Measurements from ENCODE around the gene KLRG1. TPM values are rescaled to one million over a fixed set of nuclear protein-coding genes. Genes with fewer than 3 reads are reported as not detected.

Gene KLRG1
- total RNA-seq (10 to 100 TPM in 3 of 5 experiments, 1 to 10 TPM in 2; 2.8 to 43.8 (median 26.9) TPM), polyA plus RNA-seq (10 to 100 TPM; 11.7 to 18.0 TPM), total RNA-seq (30.7 reads per million, percentile 60 among the genes with 10 or more reads in this experiment)

DNA sequence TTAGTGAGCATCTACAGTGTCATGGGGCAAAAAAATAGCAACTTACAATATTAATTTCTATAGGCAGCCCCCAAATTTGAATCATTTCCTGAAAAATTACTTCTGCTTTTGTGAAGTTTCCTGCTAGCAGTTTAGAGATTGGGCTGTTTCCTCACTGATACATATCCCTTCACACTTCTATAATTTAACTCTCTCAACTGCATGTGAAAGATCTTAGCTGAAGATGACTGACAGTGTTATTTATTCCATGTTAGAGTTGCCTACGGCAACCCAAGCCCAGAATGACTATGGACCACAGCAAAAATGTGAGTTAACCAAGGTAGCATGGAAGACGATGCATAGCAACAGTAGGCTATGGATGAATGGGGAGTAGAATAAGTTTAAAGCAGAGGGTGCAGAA lies at the start of gene KLRG1:
KLRG1 (plus strand) TSS at position 134 of the 400 bp plus-strand sequence; CDS start at position 224, 90 bp downstream.
- Histone ChIP-seq H3K4me1 (ENCODE audit: control insufficient read depth in 2 of 2, insufficient read depth in 2 of 2, low read length in 2 of 2) (peaks cover 40 to 58% of the 10 kb centered on the region in 2 donors), H3K27me3 (ENCODE audit: control insufficient read depth in 2 of 2, insufficient read depth in 2 of 2, low read length in 2 of 2) (no peaks in the 10 kb centered on the region), H3K27ac (ENCODE audit: low read depth, low read length) (peak within 1 kb of the TSS; percentile 27), H3K36me3 (ENCODE audit: control insufficient read depth in 2 of 3, insufficient read depth in 3 of 3, low read length in 3 of 3) (no peaks in the 10 kb centered on the region), H3K9me3 (ENCODE audit: control insufficient read depth in 2 of 3, low read length in 3 of 3) (no peaks in the 10 kb centered on the region), H3K4me3 (ENCODE audit: low read length) (peak within 1 kb of the TSS; percentile 37)
- intact Hi-C loops (cut with micrococcal nuclease) = loop anchor here in 1 of 2 donors (2.0 to 5.0 kb wide), 2 partner anchors 35 to 37 kb away; no protein-coding TSS in a partner anchor
- Mint-ChIP-seq H3K27me3 (no peaks in the 10 kb centered on the region), H3K9me3 (peaks cover 0 to 6% (median 2%) of the 10 kb centered on the region in 11 donors), H3K4me3 (peak within 1 kb of the TSS; percentile 12 to 90 (median 77)), H3K36me3 (peaks cover 0 to 11% (median 6%) of the 10 kb centered on the region in 5 donors), H3K27ac (peak within 1 kb of the TSS in 8 of 9 donors; percentile 53 to 95 (median 84)), H3K4me1 (peaks cover 34 to 78% (median 66%) of the 10 kb centered on the region in 7 donors)
- ChIA-PET POLR2A (interaction anchor here (0.7 to 0.9 kb wide), 2 partner anchors 17 to 36 kb away, joined by 3 to 9 read pairs; no protein-coding TSS in a partner anchor), CTCF (interaction anchor here (0.6 to 1.6 kb wide), 4 partner anchors 14 to 50 kb away, joined by 3 to 5 read pairs (median 3); partner anchors contain the start of gene M6PR)
- DNase-seq (peak in 2 of 9 donors; percentile 11 to 14), ATAC-seq (peak; percentile 72)

DNA sequence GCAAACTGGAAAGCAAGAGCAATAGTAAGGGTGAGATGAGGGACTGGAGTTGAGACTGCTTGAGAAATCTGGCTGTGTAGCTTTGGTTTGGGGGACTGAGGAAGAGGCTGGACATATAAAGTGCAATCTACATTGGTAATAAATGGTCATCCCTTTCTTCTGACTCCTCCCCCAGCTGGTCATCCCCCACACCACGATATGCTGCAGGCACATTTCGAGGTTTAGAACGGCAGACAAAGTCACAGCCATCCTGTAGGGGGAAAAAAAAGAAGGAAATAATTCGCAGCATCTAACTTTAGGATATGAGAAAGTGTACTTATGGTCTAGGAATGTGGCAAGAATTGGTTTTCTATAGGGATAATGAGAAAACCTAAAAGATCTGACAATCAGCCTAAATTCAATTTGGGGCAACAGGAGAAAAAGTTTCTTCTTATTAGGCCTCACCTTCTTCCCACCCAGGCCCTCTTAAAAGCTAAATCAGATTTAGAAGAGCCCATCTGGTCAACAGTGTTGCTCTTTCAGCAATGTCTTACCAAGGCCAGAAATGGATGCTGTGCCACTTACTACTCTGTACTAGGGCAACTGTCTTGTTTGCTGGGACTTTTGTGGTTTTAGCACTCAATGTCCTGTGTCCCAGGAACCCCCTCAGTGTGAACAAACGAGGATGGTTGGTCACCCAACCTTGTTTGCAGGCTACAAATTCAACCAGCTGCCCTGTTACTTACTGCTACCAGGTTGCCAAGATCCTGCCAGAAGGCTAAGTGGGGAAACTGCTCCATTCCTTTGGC lies 47.5 kb upstream of the KLRG1 start:
- peaks cover under 1 to 2% of the 10 kb centered on the region in 2 donors for H3K4me1 ChIP-seq (ENCODE audit: control insufficient read depth in 2 of 2, insufficient read depth in 2 of 2, low read length in 2 of 2)
- POLR2A ChIA-PET = interaction anchor here (0.5 kb wide), 1 partner anchor 39 kb away, joined by 3 read pairs; no protein-coding TSS in a partner anchor
- no peaks in the 10 kb centered on the region for H3K27me3 Mint-ChIP-seq
- H3K9me3 Mint-ChIP-seq = no peaks in the 10 kb centered on the region
- DNase-seq (no peak), ATAC-seq (no peak)
- H3K27ac Mint-ChIP-seq = peak overlapping the region in 8 of 9 donors; percentile 4 to 86 (median 64)
- H3K4me3 ChIP-seq (ENCODE audit: low read length) = no peak overlapping the region
- no peaks in the 10 kb centered on the region for H3K9me3 ChIP-seq (ENCODE audit: control insufficient read depth in 2 of 3, low read length in 3 of 3)
- peak overlapping the region; percentile 29 for H3K27ac ChIP-seq (ENCODE audit: low read depth, low read length)
- CTCF ChIA-PET = interaction anchor here (0.6 to 15.2 kb wide), 2 partner anchors 90 to 885 kb away, joined by 4 to 287 read pairs; no protein-coding TSS in a partner anchor
- H3K4me1 Mint-ChIP-seq = peaks cover 9 to 17% (median 10%) of the 10 kb centered on the region in 7 donors
- H3K27me3 ChIP-seq (ENCODE audit: control insufficient read depth in 2 of 2, insufficient read depth in 2 of 2, low read length in 2 of 2) = no peaks in the 10 kb centered on the region
- H3K36me3 Mint-ChIP-seq = peaks cover 5 to 36% (median 26%) of the 10 kb centered on the region in 5 donors
- H3K4me3 Mint-ChIP-seq = no peak overlapping the region
- intact Hi-C loops (cut with micrococcal nuclease) = no loop called here
- peaks cover 7 to 68% (median 21%) of the 10 kb centered on the region in 3 experiments for H3K36me3 ChIP-seq (ENCODE audit: control insufficient read depth in 2 of 3, insufficient read depth in 3 of 3, low read length in 3 of 3)

- Mint-ChIP-seq H3K36me3 (peaks cover 0 to 34% (median 22%) of the 10 kb centered on the region in 5 donors), H3K27ac (peak overlapping the region in 6 of 9 donors; percentile 25 to 73 (median 51)), H3K27me3 (no peaks in the 10 kb centered on the region), H3K9me3 (no peaks in the 10 kb centered on the region), H3K4me1 (peaks cover 21 to 33% (median 28%) of the 10 kb centered on the region in 7 donors), H3K4me3 (no peak overlapping the region)
- H3K4me3 ChIP-seq (ENCODE audit: low read length) = no peak overlapping the region
- H3K27me3 ChIP-seq (ENCODE audit: control insufficient read depth in 2 of 2, insufficient read depth in 2 of 2, low read length in 2 of 2) = no peaks in the 10 kb centered on the region
- ATAC-seq (no peak), DNase-seq (no peak)
- ChIA-PET POLR2A (no interaction called here), CTCF (interaction anchor here (0.5 to 15.2 kb wide), 3 partner anchors 88 to 265 kb away, joined by 3 to 287 read pairs (median 18); no protein-coding TSS in a partner anchor)
- peaks cover 6 to 13% of the 10 kb centered on the region in 2 donors for H3K4me1 ChIP-seq (ENCODE audit: control insufficient read depth in 2 of 2, insufficient read depth in 2 of 2, low read length in 2 of 2)
- intact Hi-C loops (cut with micrococcal nuclease) = no loop called here
- H3K36me3 ChIP-seq (ENCODE audit: control insufficient read depth in 2 of 3, insufficient read depth in 3 of 3, low read length in 3 of 3) = peaks cover 7 to 50% (median 21%) of the 10 kb centered on the region in 3 experiments
- H3K27ac ChIP-seq (ENCODE audit: low read depth, low read length) = no peak overlapping the region
- no peaks in the 10 kb centered on the region for H3K9me3 ChIP-seq (ENCODE audit: control insufficient read depth in 2 of 3, low read length in 3 of 3)
These were observed 45.7 kb upstream of the KLRG1 start for GRCh38 chr12:8943565-8944186.

DNA sequence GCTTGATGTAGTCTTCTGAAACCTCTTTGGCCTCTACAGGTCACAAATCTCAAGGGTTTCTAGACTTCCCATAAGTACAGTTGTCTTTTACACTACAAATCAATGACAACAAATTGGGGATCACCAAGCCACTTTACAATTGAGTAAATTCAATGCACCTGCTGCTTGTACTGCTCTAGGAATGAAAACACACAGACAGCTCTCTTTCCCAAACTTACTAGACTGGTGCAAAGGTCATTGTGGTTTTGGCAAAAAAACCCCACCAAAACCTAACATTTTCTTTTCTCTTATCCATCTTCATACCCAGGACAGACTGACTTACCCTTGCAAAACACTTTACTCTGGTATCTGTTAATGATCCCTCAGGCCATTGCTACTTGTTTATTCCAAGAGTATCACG lies 42.6 kb upstream of the KLRG1 start:
- H3K9me3 Mint-ChIP-seq = no peaks in the 10 kb centered on the region
- H3K27ac Mint-ChIP-seq = peak overlapping the region; percentile 36 to 98 (median 75)
- H3K27me3 ChIP-seq (ENCODE audit: control insufficient read depth in 2 of 2, insufficient read depth in 2 of 2, low read length in 2 of 2) = no peaks in the 10 kb centered on the region
- H3K27me3 Mint-ChIP-seq = no peaks in the 10 kb centered on the region
- H3K4me1 ChIP-seq (ENCODE audit: control insufficient read depth in 2 of 2, insufficient read depth in 2 of 2, low read length in 2 of 2) = peaks cover 13 to 20% of the 10 kb centered on the region in 2 donors
- no peak overlapping the region for H3K4me3 ChIP-seq (ENCODE audit: low read length)
- H3K36me3 ChIP-seq (ENCODE audit: control insufficient read depth in 2 of 3, insufficient read depth in 3 of 3, low read length in 3 of 3) = peaks cover 7 to 52% (median 21%) of the 10 kb centered on the region in 3 experiments
- peak overlapping the region; percentile 92 for H3K27ac ChIP-seq (ENCODE audit: low read depth, low read length)
- DNase-seq (no peak), ATAC-seq (no peak)
- ChIA-PET CTCF (interaction anchor here (8.3 to 15.2 kb wide), 2 partner anchors 85 to 103 kb away, joined by 158 to 287 read pairs; no protein-coding TSS in a partner anchor), POLR2A (no interaction called here)
- peaks cover 27 to 45% (median 42%) of the 10 kb centered on the region in 7 donors for H3K4me1 Mint-ChIP-seq
- intact Hi-C loops (cut with micrococcal nuclease) = no loop called here
- peak overlapping the region in 8 of 10 donors; percentile 17 to 99 (median 66) for H3K4me3 Mint-ChIP-seq
- H3K9me3 ChIP-seq (ENCODE audit: control insufficient read depth in 2 of 3, low read length in 3 of 3) = no peaks in the 10 kb centered on the region
- H3K36me3 Mint-ChIP-seq = peaks cover 0 to 25% (median 11%) of the 10 kb centered on the region in 5 donors

GRCh38 chr12:8947737-8948136 lies 41.6 kb upstream of the KLRG1 start:
- H3K36me3 ChIP-seq (ENCODE audit: control insufficient read depth in 2 of 3, insufficient read depth in 3 of 3, low read length in 3 of 3) = peaks cover 7 to 42% (median 14%) of the 10 kb centered on the region in 3 experiments
- intact Hi-C loops (cut with micrococcal nuclease) = loop anchor here (2.0 kb wide), 2 partner anchors 21 to 251 kb away; partner anchors contain the start of gene RIMKLB (in 1 of the 2)
- ATAC-seq (no peak), DNase-seq (no peak)
- peak overlapping the region; percentile 92 for H3K27ac ChIP-seq (ENCODE audit: low read depth, low read length)
- H3K36me3 Mint-ChIP-seq = peaks cover 0 to 23% (median 7%) of the 10 kb centered on the region in 5 donors
- H3K4me1 Mint-ChIP-seq = peaks cover 35 to 55% (median 52%) of the 10 kb centered on the region in 7 donors
- no peaks in the 10 kb centered on the region for H3K27me3 Mint-ChIP-seq
- peak overlapping the region in 6 of 9 donors; percentile 20 to 98 (median 80) for H3K27ac Mint-ChIP-seq
- H3K4me3 Mint-ChIP-seq = peak overlapping the region in 7 of 10 donors; percentile 31 to 99 (median 83)
- H3K4me1 ChIP-seq (ENCODE audit: control insufficient read depth in 2 of 2, insufficient read depth in 2 of 2, low read length in 2 of 2) = peaks cover 23 to 30% of the 10 kb centered on the region in 2 donors
- no peaks in the 10 kb centered on the region for H3K27me3 ChIP-seq (ENCODE audit: control insufficient read depth in 2 of 2, insufficient read depth in 2 of 2, low read length in 2 of 2)
- no peak overlapping the region for H3K4me3 ChIP-seq (ENCODE audit: low read length)
- CTCF ChIA-PET = interaction anchor here (1.3 to 15.2 kb wide), 3 partner anchors 57 to 102 kb away, joined by 3 to 287 read pairs (median 158); no protein-coding TSS in a partner anchor
- POLR2A ChIA-PET = interaction anchor here (0.6 to 8.9 kb wide), 7 partner anchors 10 to 102 kb away, joined by 3 to 148 read pairs (median 5); partner anchors contain the start of gene PHC1
- H3K9me3 Mint-ChIP-seq = peaks cover 0 to 2% (median 0%) of the 10 kb centered on the region in 11 donors
- no peaks in the 10 kb centered on the region for H3K9me3 ChIP-seq (ENCODE audit: control insufficient read depth in 2 of 3, low read length in 3 of 3)

Measured in naive thymus-derived CD4-positive, alpha-beta T cell (primary cell).